Endometrium (tissue), 2 donors: ENCODE data around the gene SEC14L1.
"Not testable (repeated sequence)": the region's sequence is repeated elsewhere in the genome, so short reads cannot be mapped to it uniquely, and the experiment has no call there.

ENCODE experiments used
- FAIRE-seq: peaks from 2 replicates; lab custom pipeline; 2012; peaks lifted over from hg19 to GRCh38; lab: Jason Lieb, UNC
- donor health status: control.
- donor health status: control.

SEC14L1 gene

DNA sequence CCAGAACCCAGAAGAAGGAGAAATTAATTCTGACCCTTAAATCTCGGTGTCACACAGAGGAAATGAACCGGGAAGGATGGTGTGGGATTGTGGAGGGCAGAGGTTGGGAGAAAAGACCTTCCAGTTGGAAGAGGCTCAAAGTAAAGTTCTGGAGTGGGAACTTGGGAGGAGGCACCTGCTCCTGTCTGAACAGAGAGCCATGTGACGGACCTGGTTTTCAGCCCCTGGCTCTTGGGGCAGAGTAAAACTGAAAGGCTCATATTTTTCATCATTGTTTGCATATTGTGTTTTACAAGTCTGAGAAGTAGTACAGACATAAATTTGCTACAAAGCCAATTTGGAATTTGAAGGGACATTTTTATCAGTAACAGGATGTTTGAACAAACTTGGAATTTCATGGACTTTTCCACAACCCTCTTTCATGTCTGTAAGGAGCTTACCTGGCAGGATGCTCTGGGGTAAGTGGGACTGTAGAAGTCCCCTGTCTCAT, 24.4 kb upstream of the SEC14L1 start:
- FAIRE-seq = no peak

DNA sequence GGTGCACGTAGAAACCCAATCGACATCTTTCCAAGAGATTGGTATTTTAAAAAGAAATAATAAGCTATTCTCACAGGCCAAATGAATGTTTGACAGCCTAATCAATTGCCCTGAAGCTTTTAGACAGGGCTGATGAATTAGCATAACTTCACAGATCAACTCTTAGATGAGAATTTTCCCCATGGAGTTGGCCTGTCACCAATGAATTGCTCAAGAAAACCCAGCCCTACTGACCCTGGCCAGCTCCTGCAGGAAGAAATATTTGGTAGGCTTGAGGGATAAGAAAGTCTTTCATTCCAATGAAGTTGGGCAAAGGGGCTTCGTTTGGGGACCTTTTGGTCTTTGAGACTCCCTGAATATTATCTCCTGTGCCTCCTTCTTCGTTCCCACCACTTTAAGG, 23.4 kb upstream of the SEC14L1 start:
- no peak for FAIRE-seq

- no peak for FAIRE-seq
These were observed 22.4 kb upstream of the SEC14L1 start for GRCh38 chr17:77118251-77118928.

DNA sequence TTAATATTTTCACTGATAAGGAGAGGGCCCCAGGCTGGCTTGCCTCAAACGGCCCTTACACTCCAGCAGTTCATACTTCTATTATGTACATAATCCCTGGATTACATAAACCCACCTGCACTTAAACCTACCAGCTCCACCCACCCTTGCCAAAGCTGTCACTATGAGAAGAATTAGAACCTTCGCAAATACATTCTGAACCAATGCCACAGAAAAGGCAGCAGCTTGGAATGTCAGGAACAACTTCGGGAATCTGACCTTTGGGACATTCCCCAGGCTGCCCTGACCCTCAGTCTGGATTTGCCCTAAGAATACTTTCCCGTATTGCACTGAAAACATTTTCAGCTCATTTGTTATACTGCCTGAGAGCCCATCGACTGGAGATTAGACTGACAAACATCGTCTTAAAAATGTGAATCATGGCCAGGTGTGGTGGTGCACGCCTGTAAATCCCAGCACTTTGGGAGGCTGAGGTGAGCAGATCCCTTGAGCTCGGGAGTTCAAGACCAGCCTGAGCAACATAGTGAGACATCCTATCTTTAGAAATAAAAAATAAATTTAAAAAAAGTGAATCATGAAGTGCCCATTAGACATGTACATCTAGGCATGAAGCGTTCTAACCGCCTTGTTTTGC, 21.0 kb upstream of the SEC14L1 start:
- no peak for FAIRE-seq

DNA sequence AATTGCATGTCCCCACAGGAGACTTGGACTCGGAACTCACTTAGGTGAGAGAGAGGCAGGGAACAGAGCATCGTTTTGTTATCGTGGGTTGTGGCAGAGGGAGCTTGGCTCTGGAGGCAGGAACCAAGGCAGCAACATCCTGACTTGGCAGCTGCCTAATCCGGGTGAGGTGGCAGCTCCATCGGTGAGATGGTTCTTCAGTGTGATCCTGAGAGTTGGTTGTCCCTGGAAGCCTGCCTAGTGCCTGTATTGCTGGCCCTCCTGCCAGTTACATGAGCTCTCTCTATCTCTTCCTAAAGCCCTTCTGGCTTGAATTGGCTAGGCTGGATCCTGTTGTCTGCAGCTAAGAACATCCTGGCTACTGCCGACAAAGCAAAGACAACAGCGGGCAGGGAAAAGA, 19.9 kb upstream of the SEC14L1 start:
- no peak for FAIRE-seq

- no peak for FAIRE-seq
These were observed 16.4 kb upstream of the SEC14L1 start for GRCh38 chr17:77124192-77124889.

DNA sequence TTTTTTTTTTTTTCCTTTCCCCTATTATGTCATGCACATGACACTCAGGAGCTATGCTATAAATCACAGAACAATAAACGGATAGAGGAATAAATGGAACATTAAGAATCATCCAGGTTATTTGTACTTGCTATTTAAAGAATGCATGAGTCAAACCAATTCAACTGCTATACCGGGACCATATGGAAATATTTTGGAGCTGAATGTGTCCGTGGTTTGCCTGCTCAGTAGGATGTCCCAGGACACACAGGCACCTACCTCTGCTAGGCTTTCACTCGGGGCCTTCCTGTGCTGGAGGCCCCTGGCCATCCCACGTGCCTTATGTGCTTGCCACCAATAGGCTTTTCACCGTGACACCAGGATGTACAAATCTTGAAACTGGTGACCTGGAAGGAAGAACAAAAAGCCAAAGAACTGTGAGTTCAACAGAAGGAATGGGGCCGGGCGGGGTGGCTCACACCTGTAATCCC, 15.3 kb upstream of the SEC14L1 start:
- no peak for FAIRE-seq

- no peak for FAIRE-seq
These were observed 14.2 kb upstream of the SEC14L1 start for GRCh38 chr17:77126519-77126918.

DNA sequence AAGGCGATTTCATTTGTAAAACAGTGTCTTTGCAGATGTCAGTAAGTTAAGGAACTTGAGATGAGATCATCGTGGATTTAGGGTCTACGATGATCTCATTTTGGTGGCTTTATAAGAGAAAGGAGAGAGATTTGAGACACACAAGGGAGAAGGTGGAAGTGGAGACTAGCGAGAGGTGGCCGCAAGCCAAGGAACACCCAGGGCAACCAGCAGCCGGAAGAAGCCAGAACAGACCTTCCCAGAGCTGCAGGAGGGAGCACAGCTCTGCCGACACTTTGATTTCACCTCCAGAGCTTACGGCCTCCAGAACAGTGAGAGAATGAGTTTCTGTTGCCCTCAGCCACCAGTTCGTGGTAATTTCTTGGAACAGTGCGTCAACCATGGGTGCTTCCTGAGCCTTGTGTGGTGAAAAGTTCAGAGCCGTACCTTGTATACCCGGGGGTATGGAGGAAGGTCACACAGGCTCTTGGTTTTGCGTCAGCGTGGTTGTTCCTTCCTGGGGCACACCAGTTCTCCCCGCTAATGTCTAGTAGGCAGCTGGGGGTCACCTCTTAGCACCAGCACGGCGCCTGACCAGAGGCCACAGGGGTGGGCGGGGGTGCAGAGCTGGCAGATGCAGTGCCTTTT, 12.9 kb upstream of the SEC14L1 start:
- FAIRE-seq = no peak

DNA sequence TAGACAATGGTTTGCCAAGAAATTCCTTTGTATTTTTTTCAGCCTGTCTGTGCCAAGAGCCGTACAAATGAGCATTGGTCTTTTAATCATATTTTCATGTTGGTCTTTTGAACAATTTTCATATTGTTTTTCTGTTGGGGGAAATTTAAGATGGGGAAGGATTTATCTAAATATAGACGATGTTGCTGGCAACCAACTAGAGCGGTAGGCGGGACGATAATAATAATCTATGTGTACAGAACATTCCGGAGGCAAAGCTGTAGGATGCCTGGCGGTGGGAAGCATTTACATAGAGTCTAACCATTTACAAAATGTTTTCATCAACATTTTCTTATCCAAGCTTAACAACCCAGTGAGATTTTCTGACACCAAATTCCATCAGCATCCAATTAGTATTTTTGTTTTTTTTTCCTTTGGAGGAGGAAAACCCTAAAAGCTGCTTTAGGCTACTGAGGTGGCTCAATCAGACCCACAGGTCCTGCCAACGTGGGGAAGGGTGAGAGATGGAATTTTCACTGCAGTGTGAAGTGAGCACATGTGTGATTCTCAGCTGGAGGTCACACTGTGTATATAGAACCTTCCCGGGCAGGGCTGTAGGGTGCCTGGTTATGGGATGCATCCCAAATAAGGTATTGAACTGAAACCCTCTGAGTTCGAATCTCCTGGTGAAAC, 11.7 kb upstream of the SEC14L1 start:
- FAIRE-seq = no peak

DNA sequence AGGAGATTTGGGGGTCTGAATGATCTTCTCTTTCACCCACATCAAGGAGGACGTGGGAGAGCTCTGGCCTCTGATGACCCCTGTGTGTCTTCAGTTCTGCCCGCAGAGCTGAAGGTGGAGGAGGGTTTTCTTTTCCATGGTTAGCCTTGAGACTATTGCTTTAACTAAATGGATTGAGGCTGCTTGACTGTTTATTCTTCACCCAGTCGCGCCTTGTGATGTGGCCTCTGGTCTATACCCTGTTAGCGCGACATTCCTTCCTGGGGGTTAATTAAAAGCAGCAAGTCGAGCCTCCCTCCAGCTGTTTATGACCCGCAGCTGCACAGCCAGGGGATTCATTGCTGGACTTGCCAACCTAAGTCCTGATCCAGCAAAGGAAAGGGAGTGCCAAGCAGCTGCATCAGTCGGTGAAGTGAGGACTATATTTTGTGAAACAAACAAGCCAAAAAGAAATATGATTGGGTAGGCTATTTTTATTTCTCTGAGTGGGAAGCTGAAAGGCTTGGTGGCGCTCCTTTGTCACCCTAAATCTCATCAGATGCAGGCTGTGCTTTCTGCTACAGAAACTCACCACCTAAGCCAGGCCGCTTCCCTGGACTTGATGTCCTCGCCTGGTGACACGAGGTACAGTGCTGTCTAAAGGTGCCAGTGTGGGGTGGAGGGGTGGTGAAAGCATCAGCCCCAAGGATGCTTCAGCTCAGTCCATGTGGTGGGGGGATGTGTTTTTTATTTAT, 11.0 kb upstream of the SEC14L1 start:
- FAIRE-seq = no peak

DNA sequence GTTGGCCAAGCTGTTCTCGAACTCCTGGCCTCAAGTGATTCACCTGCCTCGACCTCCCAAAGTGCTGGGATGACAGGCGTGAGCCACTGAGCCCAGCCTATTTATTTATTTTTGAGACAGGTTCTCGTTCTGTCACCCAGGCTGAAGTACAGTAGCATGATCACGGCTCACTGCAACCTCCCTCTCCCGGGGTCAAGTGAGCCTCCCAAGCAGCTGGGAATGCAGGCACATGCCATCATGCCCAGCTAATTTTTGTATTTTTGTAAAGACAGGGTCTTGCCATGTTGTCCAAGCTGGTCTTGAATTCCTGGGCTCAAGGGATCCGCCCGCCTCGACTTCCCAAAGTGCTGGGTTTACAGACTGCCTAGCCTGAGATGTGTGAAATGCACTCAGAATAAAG, 10.2 kb upstream of the SEC14L1 start:
- no peak for FAIRE-seq

DNA sequence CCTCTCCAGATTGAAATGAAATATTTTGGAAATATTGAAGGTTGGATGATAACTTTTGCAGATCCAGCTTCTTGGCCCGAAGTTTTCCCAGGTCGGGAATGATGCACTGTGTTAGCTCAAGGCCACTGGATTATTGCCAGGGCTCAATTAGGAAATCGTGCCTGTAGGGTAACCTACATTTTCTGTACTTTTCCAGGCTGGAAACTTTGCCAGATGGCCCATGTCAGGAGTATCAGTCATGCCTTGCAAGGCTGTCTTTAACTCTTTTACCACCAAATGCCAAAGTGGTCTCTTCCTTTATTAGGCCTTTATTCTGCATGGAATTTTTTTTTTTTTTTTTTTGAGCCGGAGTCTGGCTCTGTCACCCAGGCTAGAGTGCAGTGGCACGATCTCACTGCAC, 8.9 kb upstream of the SEC14L1 start:
- no peak for FAIRE-seq

- no peak for FAIRE-seq
These were observed 8.2 kb upstream of the SEC14L1 start for GRCh38 chr17:77132411-77133086.

- no peak for FAIRE-seq
These were observed 7.6 kb upstream of the SEC14L1 start for GRCh38 chr17:77133087-77133638.

DNA sequence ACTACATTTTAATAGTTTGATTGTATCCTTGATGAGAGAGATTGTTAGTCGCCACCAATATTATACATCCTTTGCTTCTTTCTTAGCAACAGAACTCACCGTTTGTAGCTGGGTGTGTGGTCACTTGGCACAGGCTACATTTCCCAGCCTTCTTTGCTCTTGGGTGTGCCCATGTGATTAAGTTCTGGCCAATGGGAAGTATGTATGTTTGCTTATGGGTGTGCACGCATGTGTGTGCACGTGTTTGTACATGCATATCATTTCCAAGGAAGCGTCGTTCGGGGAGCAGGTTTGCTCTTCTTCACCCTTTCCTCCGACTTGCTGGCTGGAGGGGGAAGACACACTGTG, 4.4 kb upstream of the SEC14L1 start:
- FAIRE-seq = no peak

- FAIRE-seq = no peak
These were observed 3.7 kb upstream of the SEC14L1 start for GRCh38 chr17:77137111-77137510.

GRCh38 chr17:77137886-77138285, 2.9 kb upstream of the SEC14L1 start:
- not testable (repeated sequence) for FAIRE-seq

- FAIRE-seq = no peak
These were observed 447 bp upstream of the SEC14L1 start for GRCh38 chr17:77140166-77140877.

DNA sequence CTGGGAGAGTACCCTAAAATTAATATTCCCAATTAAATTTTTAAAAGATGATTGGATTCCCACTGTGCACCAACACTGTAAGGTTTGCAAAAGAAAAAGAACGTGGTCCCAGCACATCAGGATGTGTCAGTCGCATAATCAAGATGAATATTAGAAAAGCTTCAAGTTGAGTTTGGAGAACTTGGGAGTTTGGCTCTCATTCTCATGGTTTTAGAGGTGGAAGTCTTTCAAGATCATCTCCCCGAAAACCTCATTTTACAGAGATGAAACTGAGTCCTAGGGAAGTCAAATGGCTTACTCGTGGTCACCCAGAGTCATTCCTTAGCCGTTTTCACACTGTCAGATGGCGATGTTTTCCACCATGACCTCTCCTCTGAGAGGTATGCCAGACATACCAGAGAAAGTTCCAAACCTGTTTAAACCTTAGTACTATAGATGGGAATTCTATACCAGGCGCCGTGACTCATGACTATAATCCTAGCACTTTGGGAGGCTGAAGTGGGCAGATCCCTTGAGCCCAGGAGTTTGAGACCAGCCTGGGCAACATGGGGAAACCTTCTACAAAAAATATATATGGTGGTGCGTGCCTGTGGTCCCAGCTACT, 1.2 kb downstream of the SEC14L1 start:
- FAIRE-seq = no peak
